Activated CD8-positive, alpha-beta memory T cell treated with anti-CD3 and anti-CD28 coated beads, Interleukin-2, amount 50 U/mL, for 4 hours (primary cell): ENCODE data around the gene PPARA.

Experiments
- DNase-seq: peaks from one replicate; pipeline ENCODE4 v3.0.0-alpha.2; 2020

The PPARA gene

DNA sequence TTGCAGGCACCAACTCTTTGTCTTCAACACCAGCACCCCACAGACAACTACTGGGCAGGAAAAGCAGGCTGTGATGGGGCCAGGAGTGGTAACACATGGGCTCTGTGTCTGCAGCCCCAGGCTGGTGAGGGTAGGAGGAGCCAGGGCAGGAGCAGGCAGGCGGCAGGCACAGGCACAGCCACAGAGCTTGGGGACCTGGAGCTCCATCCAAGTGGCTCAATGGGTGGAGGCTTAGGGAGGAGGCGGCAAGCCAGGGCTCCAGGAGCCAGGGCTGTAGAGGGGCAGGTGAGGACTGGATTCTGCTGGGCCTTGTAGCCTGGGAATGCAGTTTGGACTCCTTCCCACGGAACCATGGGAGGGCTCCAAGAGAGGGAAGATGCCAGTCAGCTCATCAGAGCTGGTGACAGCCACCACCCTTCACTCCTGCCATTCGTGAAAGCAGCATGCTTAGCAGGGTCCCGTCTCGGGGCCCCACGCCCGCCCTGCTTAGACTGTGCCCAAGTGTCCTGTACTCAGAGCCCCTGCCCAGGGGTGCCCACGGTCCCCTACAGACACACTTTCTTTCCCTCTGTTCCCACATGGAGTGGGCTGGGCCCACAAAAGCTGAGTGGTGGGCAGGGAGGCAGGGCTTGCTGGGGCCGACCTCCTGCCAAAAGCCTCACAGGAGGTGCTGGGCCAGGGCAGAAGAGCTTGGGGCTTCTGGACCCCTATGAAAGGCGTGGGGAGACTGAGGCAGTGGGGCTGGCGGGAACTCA is 129.9 kb downstream of the PPARA start:
- DNase-seq: no peak

DNA sequence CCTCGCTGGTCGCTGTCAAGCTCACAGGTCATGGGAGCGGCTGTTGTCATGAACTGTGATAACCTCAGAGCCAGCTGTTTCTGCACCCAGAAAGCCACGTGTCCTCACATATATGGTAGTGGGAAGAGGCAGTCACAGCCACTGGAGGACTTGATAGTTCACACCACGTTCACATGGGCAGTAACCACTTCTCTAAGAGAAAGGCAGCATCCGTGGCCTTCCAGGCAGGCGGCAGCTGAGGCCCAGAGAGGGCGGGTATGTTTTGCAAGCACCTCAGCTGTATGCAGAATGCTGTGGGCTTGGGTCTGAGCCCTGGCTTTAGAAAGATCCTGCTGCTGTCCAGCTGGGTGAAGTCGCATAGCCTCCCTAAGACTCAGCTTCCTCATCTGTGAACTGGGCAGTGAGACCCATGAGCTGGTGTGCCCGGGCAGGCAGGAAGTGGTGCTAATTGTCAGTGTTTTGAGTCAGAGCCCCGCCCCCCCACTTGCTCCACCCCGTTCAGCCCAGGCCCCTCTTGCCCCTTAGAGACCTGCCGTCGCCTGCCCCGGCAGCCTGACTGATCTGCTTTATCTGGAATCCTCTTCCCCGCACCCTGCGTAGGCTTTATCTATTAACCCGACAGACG is 130.8 kb downstream of the PPARA start:
- DNase-seq: no peak

DNA sequence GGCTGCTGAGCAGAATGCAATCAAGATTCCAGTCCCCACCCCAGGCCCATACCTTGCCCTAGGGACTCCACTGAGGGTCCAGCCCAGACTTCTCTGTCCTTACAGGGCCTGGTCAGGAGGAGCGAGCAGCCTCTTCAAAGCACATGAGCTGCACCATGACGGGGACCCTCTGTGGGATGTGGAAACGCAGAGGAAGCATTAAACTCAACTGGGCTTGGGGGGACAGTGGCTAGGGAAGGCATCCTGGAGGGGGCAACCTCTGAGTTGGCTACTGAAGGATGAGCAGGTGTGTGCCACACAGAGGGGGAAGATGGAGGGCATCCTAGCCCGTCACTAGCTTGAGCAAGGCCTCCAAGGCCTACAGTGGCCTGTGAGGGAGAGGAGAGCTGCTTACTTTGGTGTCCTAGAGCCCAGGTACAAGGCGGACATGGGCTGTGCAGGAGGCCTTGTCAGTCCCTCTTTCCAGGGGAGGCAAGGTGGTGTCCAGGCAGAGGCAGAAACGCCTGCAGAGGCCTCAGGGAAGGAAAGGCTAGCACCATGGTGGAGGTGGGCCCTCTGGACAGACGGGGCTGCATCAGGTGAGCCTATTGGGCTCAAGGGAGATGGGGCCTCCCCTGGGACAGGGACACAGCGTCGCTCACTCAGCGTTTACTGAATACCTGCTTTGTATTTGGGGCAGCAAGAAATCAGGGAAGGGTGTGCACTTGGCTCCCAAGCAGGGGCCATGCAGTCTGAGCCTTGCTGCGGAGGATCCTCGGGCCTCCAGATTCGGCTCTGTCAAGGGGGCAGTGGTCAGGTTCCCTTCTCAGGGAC is 131.7 kb downstream of the PPARA start:
- DNase-seq: no peak

DNA sequence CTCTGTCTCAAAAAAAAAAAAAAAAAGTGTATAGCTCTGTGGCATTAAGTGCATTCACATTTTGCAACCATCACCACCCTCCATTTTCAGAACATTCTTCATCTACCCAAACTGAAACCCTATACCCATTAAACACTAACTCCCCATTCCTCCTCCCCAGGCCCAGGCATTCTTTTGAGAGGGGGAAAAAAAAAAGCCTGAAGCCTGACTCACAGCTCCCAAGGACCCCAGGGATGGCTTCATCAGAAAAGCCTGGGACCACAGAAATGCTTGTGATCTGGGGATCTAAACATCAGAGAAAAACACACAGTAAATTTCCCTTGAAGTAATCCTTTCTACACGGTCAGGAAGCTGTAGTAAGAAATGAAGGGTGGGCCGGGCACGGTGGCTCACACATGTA is 135.7 kb downstream of the PPARA start:
- no peak for DNase-seq

DNA sequence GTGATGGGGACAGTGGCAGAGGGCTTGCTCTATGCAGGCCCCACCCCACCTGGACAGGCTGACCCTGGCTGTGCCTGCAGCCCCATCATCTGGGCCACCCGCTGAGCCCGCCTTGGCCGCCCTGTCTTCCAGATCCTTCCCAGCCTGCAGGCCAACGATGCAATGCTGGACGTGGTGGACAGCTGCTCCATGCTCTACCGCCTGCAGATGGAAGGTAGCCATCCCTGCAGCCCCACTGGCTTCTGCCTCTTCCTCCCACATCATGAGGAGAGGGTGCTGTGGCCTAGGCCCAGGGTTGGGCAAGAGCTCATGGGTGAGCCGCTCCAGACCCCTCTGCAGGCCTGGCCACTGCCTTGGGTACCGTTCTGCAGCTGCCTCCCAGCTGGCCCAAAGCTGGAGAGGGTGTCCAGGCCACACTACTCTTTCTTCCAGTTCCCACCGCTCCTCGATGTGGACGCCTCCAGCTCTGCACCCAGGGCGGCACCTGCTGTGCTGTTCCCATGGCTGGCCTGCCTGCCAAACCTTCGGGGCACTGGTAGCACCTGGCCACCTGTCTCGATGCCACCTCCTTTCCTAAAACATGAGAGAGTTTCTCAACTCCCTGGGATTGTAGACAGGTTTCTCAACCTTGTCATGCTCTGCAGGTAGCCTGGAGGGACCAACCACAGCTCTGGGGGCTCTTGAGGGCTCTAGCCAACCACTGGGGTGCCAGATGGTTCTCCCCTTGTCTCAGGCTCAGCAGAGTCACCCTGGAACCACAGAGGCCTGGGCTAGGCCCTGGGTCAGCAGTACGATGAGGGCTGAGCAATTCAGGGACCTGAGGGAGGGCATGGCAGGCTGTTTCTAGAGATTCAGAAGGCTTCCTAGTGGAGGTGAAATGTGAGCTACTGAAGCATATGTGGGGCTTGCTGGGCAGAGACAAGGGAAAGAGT is 136.9 kb downstream of the PPARA start:
- no peak for DNase-seq

DNA sequence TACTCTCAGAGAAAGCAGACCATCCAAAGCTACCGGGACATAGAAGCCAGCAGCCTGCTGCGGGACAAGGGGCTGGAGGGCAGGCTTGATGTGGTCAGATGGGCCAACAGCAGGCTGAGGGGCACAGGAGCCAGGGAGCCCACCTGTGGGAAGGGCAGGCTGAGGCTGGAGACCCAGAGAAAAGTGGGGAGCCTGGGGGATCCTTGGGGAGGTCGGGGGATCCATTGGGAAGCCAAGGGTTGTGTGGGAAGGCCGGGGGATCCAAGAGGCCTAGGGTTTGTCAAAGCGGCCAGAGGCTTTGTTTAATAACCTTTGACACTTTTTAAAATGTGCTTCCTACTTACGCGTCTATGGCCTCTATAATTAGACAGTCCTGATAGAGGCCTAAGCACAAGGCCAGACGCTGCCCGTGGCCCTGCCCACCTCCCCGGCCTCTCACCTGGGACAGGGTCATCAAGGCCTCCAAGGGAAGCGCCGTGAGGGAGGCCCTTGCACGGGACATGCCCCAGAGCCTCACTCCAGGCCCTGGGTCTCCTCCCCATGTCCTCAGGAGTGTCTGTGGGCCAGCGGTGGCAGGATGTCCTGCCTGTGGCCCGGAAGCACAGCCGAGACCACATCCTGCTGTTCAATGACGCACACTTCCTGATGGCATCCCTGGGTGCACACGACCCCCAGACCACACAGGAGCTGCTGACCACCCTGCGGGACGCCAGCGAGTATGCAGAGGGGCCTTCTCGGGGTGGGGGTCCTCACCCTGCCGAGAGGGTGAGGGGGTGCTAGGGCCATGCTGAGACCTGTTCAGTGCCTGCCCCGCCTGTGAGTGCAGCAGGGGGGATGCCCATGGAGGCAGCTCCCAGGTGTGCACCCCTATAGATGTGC is 137.8 kb downstream of the PPARA start:
- no peak for DNase-seq

DNA sequence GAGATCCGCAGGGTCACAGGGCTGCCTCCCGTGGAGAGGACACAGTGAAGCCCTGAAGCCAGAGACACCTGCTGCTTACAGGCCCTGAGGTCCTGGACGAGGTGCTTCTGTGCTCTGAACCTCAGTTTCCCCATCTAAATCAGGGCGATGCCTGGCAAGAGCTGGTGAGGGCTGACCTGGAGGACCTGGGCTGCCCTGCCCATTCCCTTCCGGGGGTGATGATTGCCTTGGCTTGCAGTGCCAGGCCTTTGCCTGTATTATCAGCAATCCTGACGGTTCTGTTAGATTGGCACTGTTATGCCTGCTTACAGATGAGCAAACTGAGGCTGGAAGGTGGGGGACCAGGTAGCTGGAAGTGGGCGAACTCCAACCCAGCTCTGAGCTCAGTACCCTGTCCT is 138.5 kb downstream of the PPARA start:
- no peak for DNase-seq

DNA sequence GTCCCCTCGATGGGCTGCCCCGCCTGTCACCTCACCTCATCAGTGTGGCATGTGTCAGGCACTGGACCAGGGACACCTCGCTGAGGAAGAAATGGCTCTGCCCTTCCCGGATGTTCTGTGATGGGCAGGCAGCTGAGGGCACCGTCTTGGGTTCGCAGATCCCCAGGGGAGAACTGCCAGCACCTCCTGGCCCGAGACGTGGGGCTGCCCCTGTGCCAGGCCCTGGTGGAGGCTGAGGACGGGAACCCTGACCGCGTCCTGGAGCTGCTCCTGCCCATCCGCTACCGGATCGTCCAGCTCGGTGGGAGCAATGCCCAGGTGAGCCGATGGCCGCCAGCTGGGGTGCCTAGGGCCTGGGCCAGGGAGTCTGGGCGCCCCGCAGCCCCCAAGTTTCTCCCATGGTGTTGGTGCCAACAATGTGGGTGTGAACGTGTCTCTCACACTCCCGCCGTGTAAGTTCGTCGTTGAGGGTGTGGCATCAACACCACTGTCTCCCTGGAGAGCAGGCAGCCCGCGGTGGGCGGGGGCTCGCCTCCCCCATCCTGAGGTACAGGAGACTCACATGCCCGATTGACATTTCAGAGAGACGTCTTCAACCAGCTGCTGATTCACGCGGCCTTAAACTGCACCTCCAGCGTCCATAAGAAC is 139.0 kb downstream of the PPARA start:
- DNase-seq: no peak

DNA sequence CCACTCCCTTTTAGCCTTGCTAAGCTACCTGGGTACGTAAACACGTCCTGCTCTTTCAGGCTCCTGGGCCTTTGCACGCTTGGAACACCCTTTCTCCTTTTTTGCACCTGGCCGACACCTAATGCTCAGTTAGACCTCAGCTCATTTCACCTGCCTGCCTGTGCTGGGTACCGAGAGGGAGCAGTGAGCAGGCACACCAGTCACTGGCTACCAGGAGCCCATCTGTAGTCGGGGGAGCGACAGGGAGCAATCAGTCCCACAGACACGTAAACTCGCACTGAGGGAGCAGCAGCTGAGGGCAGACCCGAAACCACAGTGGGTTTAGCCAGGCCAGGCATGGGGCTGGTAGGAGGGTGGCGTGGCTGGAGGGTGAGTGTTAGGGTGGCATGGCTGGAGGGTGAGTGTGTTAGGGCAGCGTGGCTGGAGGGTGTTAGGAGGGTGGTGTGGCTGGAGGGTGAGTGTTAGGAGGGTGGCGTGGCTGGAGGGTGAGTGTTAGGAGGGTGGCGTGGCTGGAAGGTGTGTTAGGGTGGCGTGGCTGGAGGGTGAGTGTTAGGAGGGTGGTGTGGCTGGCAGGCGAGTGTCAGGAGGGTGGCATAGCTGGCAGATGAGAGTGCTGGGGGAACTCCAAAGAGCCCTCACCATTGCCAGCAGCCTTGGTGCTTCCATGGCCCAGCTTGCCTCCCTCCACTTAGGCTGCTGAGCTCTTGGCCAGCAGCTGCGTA is 140.0 kb downstream of the PPARA start:
- DNase-seq: no peak

DNA sequence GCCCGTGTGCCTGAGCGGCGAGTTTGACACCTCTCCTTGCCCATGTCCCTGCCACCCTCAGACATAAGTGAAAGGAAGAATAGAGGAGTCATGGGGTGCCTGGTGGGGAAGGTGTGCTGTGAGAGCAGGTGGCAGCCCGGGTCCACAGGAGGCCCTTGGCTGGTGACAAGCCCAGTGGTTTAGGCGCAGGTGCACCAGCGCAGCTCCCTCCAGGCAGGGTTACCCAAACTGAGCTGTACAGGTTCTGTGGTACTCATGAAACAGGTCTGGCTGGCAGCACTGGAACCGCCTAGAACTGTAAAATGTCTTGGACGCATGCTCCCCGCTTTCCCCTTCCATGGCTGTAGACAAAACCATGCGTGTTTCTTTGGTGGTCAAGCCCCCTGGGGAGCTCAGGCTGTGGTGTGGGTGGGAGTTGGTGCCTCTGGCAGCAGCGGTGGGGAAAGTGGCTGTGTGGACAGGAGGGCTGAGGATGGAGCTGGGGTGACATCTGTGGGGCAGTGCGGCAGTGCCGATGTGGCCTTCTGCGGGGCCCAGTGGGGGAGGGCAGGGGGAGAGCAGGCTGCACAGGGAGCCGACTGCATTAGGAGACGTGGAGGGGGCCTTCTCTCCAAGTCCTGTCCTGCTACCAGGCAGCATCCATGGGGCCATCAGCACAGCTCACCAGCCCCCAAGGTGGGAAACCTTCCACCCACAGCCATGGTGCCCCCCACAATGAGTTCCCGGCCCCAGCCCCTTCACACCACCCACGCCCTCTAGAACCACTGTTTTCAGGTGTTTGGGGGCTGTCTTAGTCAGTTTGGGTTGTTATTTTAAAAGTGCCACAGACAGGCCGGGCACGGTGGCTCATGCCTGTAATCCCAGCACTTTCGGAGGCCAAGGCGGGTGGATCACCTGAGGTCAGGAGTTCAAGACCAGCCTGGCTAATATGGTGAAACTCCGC is 140.8 kb downstream of the PPARA start:
- no peak for DNase-seq

DNA sequence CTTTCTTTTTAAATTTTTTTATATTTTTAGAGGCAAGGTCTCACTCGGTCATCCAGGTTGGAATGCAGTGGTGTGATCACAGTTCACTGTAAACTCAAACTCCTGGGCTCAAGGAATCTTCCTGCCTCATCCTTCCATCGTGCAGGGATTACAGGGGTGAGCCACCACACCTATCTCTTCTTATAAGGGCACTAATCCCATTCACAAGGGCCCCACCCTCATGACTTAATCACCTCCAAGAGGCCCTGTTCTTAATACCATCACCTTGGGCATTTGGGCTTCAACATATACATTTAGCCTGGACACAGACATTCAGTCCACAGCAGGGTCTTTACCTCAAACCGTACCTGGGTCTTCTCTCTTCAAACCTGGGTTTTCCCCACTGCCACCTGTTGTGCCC is 141.8 kb downstream of the PPARA start:
- no peak for DNase-seq

DNA sequence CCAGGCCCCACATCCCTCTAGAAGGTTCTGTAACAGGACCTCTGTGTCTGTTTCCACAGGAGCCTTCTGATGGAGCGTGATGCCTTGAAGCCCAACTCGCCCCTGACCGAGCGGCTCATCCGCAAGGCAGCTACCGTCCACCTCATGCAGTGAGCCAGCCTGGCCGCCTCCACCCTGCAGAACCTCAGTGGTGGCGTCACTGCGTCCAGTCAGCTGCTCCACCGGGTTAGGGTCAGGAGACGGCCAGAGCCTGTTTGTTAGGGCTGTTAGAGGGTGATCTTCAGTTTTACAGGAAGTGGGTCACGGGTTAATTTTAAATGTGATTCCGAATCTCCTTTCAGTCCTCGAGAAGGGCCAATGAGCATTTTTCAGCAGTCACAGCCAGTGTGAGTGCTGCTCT is 142.4 kb downstream of the PPARA start:
- no peak for DNase-seq
